ENCODE measurements around the gene WIPF3.

Gene WIPF3

GRCh38 chr7:29921404-29922010 lies 115.2 kb downstream of the WIPF3 start:
- DNase-seq = peak; percentile 47

- no peak for DNase-seq
These were observed 116.8 kb downstream of the WIPF3 start for GRCh38 chr7:29922921-29923700.

GRCh38 chr7:29924006-29924405 lies 117.7 kb downstream of the WIPF3 start:
- DNase-seq = no peak

DNA sequence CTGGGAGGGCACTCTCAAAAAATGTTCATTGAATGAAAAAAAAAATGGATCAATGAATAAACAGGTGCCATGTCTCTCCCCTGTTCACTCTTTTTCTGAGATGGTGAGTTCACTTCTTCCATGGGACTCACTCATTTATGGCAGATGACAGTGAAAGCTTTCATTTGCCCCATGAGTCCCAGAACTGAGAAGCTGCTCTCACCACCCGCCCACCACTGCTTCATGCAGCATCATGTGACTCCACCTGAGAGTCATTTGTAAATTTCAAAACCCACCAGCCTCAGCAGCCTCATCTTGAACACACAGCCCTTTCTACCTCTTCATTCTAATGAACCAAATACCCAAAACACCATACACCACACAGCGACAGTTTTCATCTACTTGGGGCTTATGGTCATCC lies 118.4 kb downstream of the WIPF3 start:
- no peak for DNase-seq

DNA sequence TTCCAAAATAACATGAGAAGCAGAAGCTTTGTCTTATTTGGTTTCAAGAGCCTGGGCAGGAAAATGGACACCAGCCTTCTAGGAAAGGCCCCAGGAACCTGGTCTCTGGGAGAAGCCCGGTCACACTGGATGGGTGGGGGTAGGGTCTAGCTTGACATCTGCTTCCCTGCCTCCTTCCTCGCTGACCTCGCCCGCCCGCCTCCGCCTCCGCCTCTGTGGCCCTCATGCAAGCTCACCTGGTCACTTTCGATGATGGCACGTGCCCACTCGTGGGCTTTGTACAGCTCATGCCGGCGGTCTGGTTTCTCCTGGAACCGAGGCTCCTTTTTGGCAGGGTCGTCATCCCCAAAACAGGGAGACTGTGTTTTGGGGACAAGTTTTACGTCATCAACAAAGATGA lies 119.9 kb downstream of the WIPF3 start:
- DNase-seq = no peak

DNA sequence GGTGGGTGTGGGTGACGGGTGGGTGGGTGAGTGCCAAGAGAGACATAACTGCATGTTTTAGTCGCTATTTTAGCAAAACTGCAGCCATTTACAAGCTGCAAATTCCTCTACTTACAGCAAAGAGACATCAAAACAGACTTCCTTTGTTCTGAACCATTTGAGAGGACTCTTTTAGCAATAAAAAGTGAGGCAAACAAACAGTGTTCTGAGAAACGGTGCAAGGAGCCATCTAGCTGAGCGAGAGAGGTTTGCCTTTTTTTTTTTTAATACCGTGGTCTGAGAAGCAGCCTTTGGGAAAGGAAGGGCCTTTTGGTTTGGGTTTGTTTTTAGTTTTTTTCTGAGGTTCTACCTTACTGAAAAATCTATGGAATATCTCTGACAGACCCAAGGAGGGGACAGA lies 120.4 kb downstream of the WIPF3 start:
- no peak for DNase-seq

- no peak for DNase-seq
These were observed 122.9 kb downstream of the WIPF3 start for GRCh38 chr7:29929018-29929807.

GRCh38 chr7:29935111-29935510 lies 128.8 kb downstream of the WIPF3 start:
- DNase-seq = no peak

- DNase-seq = no peak
These were observed 130.8 kb downstream of the WIPF3 start for GRCh38 chr7:29937132-29937531.

- DNase-seq = no peak
These were observed 133.9 kb downstream of the WIPF3 start for GRCh38 chr7:29940199-29940598.

DNA sequence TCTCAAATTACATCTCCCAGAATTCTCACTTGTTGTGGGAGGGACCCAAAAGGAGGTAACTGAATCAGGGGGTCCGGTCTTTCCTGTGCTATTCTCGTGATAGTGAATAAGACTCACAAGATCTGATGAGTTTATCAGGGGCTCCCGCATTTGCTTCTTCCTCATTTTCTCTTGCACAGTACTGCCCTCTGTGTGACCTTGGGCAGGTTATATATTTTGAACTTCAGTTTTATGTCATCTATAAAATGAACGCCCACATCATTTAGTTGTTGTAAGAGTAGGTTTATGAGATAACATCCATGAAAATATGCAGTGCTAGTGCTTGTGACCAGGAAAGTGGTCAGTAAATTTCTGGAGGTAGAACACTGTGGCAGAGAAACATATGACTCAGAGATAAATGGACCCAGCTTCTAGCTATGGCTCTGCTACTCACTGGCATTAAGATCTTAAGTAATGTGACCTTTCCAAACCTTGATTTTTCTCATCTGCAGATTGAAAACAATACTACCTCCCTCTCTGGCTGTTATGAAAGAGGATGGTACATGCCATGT lies 139.0 kb downstream of the WIPF3 start:
- no peak for DNase-seq

- DNase-seq = no peak
These were observed 140.3 kb downstream of the WIPF3 start for GRCh38 chr7:29946428-29947186.

DNA sequence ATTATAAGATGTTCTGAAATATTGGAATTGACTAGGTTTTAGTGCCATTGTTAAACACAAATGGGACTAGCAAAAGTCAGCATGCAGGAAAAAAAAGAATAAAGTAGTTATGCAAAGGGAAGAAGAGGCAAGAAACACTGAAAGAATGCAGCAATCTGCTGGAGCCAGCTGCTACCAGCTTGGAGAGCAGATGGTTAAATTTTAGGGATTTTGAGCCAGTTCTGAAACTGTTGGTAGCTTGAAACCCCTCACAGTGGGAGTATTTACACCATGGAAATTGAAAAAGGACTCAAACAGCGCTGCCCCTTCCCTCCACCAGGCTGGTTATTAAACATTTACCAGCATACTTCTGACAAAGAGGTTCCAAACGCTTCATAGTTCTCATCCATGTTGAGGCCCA lies 142.3 kb downstream of the WIPF3 start:
- no peak for DNase-seq

- DNase-seq = no peak
These were observed 144.2 kb downstream of the WIPF3 start for GRCh38 chr7:29950480-29950879.

DNA sequence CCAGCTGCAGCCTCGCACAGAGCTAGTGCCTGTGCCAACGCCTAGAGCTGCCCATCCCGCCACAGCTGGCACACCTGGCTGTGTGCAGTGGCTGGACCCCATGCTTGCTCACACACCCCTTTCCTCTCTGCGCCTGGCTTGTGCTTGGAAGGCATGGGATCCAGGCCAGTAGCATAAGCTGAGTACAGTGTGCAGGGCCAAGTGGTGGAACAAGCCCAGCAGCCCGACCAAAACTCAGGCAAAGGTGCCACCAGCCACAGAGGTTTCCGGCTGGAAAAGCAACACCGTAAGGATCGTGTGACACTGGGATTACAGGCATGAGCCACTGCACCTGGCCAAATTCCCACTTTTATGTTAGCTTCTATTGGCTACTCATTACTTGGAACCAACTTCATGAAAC lies 144.9 kb downstream of the WIPF3 start:
- no peak for DNase-seq

GRCh38 chr7:29953726-29954347 lies 147.5 kb downstream of the WIPF3 start:
- DNase-seq = no peak

DNA sequence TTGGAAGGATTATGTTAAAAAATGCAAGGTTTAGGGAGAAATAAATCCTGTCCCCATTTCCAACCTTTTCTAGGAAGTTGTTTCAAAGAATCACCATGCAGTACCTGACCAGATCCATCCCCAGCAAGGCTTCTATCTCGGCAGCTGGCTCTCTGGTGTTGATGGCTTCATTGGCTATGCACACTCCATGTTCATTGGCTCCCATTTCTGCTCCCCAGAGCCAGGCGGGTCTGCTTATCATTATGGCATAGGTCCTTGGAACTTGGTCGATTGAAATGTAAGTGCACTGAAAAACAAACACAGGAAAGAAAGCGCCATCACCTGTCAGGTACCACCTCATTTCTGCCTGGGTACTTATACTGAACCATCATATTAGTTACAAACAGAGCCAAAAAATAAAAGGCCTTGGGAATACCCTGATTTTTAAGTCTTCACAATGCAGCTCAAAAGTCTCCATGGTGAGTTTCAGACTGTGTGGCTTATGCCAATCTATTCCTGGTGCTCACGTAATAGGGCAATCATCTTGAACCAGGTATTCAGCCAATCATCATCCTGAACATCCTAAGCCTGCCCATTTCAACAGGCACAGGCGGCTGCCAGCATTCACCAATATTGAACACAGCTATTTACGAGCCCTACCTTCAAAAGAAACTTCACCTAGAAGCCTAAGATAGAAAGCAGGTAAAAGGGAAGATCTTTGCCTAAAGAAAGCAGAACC lies 148.9 kb downstream of the WIPF3 start:
- DNase-seq = no peak

DNA sequence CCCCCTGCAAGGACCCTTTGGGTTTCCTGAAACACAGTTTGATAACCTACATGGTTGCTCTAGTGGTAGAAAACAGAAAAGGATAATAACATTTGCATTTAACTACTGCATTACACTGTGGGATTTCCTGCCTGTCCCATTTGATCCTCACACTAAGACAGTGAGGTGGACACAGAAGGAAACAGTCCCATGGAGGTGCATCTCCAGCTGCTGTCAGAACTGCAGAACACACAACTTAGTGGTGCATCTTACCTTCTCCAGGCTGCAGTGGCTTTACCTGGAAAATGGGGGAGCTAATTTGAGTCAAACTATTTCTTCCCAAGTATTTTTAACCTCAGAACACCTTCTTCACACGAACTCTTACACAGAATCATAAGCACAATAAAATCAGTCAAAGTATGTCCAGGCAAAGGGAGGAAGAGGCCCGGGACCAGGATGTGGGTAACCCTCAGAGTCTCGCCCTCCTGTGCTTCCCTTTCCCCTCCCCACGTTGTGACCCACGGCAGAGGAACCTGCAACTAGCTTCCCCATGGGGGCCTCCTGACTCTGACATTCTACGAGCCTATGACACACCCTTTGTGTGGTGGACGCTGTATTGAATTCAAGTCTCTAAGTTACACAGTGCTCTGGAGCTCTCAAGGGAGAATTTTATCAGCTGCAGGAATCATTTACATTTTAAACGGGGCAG lies 149.6 kb downstream of the WIPF3 start:
- no peak for DNase-seq

GRCh38 chr7:29956487-29956836 lies 150.2 kb downstream of the WIPF3 start:
- DNase-seq = no peak

- DNase-seq = peak; percentile 72
These were observed 151.4 kb downstream of the WIPF3 start for GRCh38 chr7:29957521-29958310.
